Progenitor cell of endocrine pancreas (in vitro differentiated cells): Measurements from ENCODE around the gene NDUFAF2. TPM values are rescaled to one million over a fixed set of nuclear protein-coding genes. Genes with fewer than 3 reads are reported as not detected.
A peak's percentile ranks its signal among the peaks of the same experiment; 100 is the strongest.
"Not testable (repeated sequence)": the region's sequence is repeated elsewhere in the genome, so short reads cannot be mapped to it uniquely, and the experiment has no call there.

Source experiments
- DNase-seq: peaks from one replicate; pipeline ENCODE4 v3.0.0; 2021; ENCODE audit warnings: low spot score; ENCODE audit not compliant: unreplicated experiment
- H3K27ac Mint-ChIP-seq: 2 replicates; pipeline ENCODE4 v1.8.0; 2021; ENCODE audit warnings: mild to moderate bottlenecking, moderate library complexity, mixed read lengths
- H3K27me3 Mint-ChIP-seq: 2 replicates; pipeline ENCODE4 v1.8.0; 2021; ENCODE audit warnings: mixed read lengths
- H3K36me3 Mint-ChIP-seq: 2 replicates; pipeline ENCODE4 v1.8.0; 2022; ENCODE audit warnings: mixed read lengths; ENCODE audit not compliant: insufficient read depth
- H3K4me1 Mint-ChIP-seq: 2 replicates; pipeline ENCODE4 v1.8.0; 2021; ENCODE audit warnings: low read depth, mixed read lengths
- H3K4me3 Mint-ChIP-seq: 2 replicates; pipeline ENCODE4 v1.8.0; 2021; ENCODE audit warnings: low read depth, mild to moderate bottlenecking, moderate library complexity, mixed read lengths
- H3K9me3 Mint-ChIP-seq: 2 replicates; pipeline ENCODE4 v1.8.0; 2021; ENCODE audit warnings: low read depth, mixed read lengths
- total RNA-seq: library from RNA; stranded (reverse); gene quantifications from 2 replicates; pipeline ENCODE4 v1.2.1, GENCODE V29; 2021
- TF ChIP-seq, protein P1 (sequence below): fragments of 200-600 bp; sonication (generic); IDR thresholded peaks from one replicate; pipeline ENCODE4 v1.5.0; 2021; ENCODE audit warnings: antibody characterized with exemption, mild to moderate bottlenecking; ENCODE audit not compliant: unreplicated experiment

Gene NDUFAF2
- total RNA-seq, 1 donor from 2014 or later: 21.2 TPM

GRCh38 chr5:60961685-60962084 lies 16.7 kb downstream of the NDUFAF2 start:
- DNase-seq: no peak
- H3K4me3 Mint-ChIP-seq: no peak overlapping the region
- H3K9me3 Mint-ChIP-seq: peaks cover 19% of the 10 kb centered on the region
- H3K27ac Mint-ChIP-seq: no peak overlapping the region
- no peaks in the 10 kb centered on the region for H3K27me3 Mint-ChIP-seq
- TF ChIP-seq, protein P1, sequence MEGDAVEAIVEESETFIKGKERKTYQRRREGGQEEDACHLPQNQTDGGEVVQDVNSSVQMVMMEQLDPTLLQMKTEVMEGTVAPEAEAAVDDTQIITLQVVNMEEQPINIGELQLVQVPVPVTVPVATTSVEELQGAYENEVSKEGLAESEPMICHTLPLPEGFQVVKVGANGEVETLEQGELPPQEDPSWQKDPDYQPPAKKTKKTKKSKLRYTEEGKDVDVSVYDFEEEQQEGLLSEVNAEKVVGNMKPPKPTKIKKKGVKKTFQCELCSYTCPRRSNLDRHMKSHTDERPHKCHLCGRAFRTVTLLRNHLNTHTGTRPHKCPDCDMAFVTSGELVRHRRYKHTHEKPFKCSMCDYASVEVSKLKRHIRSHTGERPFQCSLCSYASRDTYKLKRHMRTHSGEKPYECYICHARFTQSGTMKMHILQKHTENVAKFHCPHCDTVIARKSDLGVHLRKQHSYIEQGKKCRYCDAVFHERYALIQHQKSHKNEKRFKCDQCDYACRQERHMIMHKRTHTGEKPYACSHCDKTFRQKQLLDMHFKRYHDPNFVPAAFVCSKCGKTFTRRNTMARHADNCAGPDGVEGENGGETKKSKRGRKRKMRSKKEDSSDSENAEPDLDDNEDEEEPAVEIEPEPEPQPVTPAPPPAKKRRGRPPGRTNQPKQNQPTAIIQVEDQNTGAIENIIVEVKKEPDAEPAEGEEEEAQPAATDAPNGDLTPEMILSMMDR: no peak
- H3K4me1 Mint-ChIP-seq: peaks cover 5% of the 10 kb centered on the region
- H3K36me3 Mint-ChIP-seq: peaks cover 2% of the 10 kb centered on the region

DNA sequence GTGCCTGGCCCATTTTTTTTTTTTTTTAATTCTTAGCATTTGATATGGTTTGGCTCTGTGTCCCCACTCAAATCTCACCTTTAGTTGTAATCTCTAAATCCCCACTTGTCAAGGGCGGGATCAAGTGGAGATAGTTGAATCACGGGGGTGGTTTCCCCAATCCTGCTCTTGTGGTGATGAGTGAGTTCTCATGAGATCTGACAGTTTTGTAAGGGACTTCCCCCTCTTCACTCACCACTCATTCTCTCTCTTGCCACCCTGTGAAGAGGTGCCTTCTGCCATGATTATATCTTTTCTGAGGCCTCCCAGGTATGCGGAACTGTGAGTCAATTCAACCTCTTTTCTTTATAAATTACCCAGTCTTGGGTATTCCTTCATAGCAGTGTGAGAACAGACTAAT lies 27.2 kb downstream of the NDUFAF2 start:
- peaks cover 27% of the 10 kb centered on the region for H3K9me3 Mint-ChIP-seq
- TF ChIP-seq, protein P1: no peak
- no peak for DNase-seq
- H3K27me3 Mint-ChIP-seq: no peaks in the 10 kb centered on the region
- peaks cover 1% of the 10 kb centered on the region for H3K4me1 Mint-ChIP-seq
- no peak overlapping the region for H3K4me3 Mint-ChIP-seq
- H3K36me3 Mint-ChIP-seq: peaks cover 14% of the 10 kb centered on the region
- no peak overlapping the region for H3K27ac Mint-ChIP-seq

DNA sequence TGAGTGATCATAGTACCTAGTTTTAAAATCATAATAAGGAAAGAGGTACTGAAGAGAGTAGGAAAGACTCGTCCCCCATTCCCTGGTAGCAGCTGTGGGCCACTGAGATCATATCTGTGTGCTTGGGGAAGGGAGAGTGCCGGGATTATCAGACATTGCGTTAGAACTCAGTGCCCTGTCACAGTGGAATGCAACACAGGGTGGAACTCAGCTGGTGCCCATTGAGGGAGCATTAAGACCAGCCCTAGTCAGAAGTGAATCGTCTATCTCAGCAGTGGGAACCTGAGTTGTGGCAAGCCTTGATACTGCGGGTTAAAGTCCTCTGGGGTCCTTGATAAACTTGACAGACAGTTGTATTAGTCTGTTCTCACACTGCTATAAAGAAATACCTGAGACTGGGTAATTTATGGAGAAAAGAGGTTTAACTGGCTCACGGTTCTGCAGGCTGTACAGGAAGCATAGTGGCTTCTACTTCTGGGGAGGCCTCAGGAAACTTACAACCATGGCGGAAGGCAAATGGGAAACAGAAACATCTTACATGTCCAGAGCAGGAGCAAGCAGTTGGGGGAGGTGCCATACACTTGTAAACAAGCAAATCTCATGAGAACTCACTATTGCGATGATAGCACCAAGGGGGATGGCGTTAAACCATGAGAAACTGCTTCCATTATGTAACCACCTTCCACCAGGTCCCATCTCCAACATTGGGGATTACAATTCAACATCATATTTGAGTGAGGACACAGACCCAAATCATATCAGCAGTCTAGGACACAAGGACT lies 33.1 kb downstream of the NDUFAF2 start:
- peaks cover 16% of the 10 kb centered on the region for H3K4me1 Mint-ChIP-seq
- H3K4me3 Mint-ChIP-seq: no peak overlapping the region
- TF ChIP-seq, protein P1: no peak
- peaks cover 6% of the 10 kb centered on the region for H3K36me3 Mint-ChIP-seq
- H3K9me3 Mint-ChIP-seq: peaks cover 13% of the 10 kb centered on the region
- H3K27me3 Mint-ChIP-seq: no peaks in the 10 kb centered on the region
- no peak for DNase-seq
- H3K27ac Mint-ChIP-seq: peak overlapping the region; percentile 36

DNA sequence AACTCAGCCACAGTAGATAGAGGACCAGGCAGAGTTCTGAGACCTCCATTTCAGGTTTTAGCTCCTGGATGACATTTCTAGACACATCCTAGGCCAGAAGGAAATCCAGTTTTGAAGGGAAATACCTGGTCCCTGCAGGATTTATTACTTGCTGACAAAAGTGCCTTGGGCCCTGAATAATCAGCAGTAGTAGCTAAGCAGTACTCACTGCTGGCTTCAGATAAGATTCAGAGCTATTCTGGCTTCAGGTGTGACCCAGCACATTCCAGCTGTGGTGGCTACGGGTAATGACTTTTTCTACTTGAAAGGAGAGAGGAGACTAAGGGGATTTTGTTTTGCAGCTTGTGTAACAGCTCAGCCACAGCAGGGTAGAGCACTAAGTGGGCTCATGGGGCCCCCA lies 34.0 kb downstream of the NDUFAF2 start:
- Mint-ChIP-seq H3K4me1 (peaks cover 16% of the 10 kb centered on the region), H3K27ac (peak overlapping the region; percentile 36), H3K27me3 (no peaks in the 10 kb centered on the region), H3K4me3 (no peak overlapping the region), H3K36me3 (peaks cover 6% of the 10 kb centered on the region), H3K9me3 (peaks cover 13% of the 10 kb centered on the region)
- no peak for DNase-seq
- TF ChIP-seq, protein P1: no peak

- no peak overlapping the region for H3K4me3 Mint-ChIP-seq
- H3K4me1 Mint-ChIP-seq: peaks cover 16% of the 10 kb centered on the region
- H3K27me3 Mint-ChIP-seq: no peaks in the 10 kb centered on the region
- peaks cover 6% of the 10 kb centered on the region for H3K36me3 Mint-ChIP-seq
- H3K9me3 Mint-ChIP-seq: peaks cover 17% of the 10 kb centered on the region
- H3K27ac Mint-ChIP-seq: no peak overlapping the region
- TF ChIP-seq, protein P1: no peak
- DNase-seq: no peak
These were observed 35.5 kb downstream of the NDUFAF2 start for GRCh38 chr5:60980511-60980910.

DNA sequence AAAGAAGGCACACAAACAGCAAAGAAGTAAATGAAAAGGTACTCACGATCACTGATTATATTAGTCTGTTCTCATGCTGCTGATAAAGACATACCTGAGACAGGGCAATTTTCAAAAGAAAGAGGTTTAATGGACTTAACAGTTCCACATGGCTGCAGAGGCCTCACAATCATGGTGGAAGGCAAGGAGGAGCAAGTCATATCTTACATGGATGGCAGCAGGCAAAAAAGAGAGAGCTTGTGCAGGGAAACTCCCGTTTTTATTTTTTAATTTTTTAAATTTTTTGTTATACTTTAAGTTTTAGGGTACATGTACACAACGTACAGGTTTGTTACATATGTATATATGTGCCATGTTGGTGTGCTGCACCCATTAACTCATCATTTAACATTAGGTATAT lies 37.1 kb downstream of the NDUFAF2 start:
- not testable (repeated sequence) for DNase-seq, H3K27me3 Mint-ChIP-seq, H3K27ac Mint-ChIP-seq, H3K4me3 Mint-ChIP-seq
- Mint-ChIP-seq H3K36me3 (peaks cover 10% of the 10 kb centered on the region), H3K4me1 (peaks cover 14% of the 10 kb centered on the region), H3K9me3 (peaks cover 30% of the 10 kb centered on the region)
